ENCODE results near the gene ZNF282. TPM values are rescaled to one million over a fixed set of nuclear protein-coding genes. Genes with fewer than 3 reads are reported as not detected.

Gene ZNF282
- total and polyA plus RNA-seq, 9 of the 15 experiments (the other 6 are each of a cell fraction or from before 2014, with no cell fraction given) = 0.76 to 58.6 (median 17.4) TPM

DNA sequence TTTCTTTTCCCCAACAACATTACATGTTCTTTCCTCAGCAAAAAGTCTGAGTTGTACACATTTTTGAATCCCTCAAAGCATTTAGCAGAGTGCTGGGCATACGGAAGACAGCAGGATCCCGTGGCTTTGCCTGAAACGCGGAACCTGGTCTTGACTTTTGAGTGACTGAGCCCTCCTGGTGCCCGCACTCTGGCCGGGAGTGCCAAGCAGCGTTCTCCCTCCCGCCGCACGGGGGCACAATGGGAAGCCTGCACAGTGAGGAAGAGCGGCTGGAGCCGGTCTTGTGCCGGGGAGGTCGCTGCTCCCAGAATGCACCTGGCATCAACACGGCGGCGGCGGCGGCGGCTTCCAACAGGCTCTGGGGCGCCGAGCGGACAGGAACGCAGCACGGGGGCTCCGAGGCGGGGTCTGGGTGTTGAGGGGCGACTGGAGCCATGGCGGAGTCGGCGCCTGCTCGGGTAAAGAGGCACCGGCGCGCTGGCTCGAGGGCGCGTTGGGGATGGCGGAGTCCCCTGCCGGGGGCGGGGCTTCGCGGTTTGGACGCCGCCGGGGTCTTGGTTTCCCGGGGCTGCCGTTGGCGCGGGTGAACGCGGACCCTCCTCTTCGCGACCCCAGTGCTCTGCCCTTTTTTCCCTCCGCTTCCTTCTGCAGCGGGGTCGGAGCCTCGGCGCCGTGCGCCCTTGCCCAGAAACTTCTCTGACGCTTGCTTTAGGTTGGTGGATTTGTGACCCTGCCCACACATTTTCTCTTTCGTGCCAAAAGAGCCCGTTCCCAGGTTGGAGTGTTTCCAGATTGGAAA lies 44.2 kb downstream of the ZNF282 start, which contains the start of gene ZNF212 (continued):
- TF ChIP-seq, protein P1, sequence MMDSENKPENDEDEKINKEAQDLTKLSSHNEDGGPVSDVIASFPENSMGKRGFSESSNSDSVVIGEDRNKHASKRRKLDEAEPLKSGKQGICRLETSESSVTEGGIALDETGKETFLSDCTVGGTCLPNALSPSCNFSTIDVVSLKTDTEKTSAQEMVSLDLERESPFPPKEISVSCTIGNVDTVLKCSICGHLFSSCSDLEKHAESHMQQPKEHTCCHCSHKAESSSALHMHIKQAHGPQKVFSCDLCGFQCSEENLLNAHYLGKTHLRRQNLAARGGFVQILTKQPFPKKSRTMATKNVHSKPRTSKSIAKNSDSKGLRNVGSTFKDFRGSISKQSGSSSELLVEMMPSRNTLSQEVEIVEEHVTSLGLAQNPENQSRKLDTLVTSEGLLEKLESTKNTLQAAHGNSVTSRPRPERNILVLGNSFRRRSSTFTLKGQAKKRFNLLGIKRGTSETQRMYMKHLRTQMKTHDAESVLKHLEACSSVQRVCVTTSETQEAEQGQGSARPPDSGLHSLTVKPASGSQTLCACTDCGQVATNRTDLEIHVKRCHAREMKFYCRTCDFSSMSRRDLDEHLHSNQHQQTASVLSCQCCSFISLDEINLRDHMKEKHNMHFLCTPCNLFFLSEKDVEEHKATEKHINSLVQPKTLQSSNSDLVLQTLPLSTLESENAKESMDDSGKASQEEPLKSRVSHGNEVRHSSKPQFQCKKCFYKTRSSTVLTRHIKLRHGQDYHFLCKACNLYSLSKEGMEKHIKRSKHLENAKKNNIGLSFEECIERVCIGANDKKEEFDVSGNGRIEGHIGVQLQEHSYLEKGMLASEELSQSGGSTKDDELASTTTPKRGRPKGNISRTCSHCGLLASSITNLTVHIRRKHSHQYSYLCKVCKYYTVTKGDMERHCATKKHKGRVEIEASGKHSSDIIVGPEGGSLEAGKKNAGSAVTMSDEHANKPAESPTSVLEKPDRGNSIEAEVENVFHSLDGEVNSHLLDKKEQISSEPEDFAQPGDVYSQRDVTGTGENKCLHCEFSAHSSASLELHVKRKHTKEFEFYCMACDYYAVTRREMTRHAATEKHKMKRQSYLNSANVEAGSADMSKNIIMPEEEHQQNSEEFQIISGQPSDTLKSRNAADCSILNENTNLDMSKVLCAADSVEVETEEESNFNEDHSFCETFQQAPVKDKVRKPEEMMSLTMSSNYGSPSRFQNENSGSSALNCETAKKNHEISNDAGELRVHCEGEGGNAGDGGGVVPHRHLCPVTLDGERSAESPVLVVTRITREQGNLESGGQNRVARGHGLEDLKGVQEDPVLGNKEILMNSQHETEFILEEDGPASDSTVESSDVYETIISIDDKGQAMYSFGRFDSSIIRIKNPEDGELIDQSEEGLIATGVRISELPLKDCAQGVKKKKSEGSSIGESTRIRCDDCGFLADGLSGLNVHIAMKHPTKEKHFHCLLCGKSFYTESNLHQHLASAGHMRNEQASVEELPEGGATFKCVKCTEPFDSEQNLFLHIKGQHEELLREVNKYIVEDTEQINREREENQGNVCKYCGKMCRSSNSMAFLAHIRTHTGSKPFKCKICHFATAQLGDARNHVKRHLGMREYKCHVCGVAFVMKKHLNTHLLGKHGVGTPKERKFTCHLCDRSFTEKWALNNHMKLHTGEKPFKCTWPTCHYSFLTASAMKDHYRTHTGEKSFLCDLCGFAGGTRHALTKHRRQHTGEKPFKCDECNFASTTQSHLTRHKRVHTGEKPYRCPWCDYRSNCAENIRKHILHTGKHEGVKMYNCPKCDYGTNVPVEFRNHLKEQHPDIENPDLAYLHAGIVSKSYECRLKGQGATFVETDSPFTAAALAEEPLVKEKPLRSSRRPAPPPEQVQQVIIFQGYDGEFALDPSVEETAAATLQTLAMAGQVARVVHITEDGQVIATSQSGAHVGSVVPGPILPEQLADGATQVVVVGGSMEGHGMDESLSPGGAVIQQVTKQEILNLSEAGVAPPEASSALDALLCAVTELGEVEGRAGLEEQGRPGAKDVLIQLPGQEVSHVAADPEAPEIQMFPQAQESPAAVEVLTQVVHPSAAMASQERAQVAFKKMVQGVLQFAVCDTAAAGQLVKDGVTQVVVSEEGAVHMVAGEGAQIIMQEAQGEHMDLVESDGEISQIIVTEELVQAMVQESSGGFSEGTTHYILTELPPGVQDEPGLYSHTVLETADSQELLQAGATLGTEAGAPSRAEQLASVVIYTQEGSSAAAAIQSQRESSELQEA (IDR thresholded peaks at IDR 0.05; ENCODE audit: low read depth) = no peak
- TF ChIP-seq MXI1 (IDR thresholded peaks at IDR 0.05; ENCODE audit: low read depth, low read length) = 0 out of 2 replicates have a peak, but pooled peaks have one; percentile 31
- TF ChIP-seq ZNF133 (CRISPR knock-in tag; IDR thresholded peaks at IDR 0.05) = 0 out of 2 replicates have a peak, but pooled peaks have one; percentile 77
- no peak for TF ChIP-seq PTBP1 (IDR thresholded peaks at IDR 0.05; ENCODE audit: low read depth, low read length)
- TF ChIP-seq MCM3 (IDR thresholded peaks at IDR 0.05) = no peak
- TF ChIP-seq, protein P2, sequence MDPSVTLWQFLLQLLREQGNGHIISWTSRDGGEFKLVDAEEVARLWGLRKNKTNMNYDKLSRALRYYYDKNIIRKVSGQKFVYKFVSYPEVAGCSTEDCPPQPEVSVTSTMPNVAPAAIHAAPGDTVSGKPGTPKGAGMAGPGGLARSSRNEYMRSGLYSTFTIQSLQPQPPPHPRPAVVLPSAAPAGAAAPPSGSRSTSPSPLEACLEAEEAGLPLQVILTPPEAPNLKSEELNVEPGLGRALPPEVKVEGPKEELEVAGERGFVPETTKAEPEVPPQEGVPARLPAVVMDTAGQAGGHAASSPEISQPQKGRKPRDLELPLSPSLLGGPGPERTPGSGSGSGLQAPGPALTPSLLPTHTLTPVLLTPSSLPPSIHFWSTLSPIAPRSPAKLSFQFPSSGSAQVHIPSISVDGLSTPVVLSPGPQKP (CRISPR knock-in tag; IDR thresholded peaks at IDR 0.05) = no peak
- TF ChIP-seq KDM1A (IDR thresholded peaks at IDR 0.05) = no peak
- TF ChIP-seq, protein P3, sequence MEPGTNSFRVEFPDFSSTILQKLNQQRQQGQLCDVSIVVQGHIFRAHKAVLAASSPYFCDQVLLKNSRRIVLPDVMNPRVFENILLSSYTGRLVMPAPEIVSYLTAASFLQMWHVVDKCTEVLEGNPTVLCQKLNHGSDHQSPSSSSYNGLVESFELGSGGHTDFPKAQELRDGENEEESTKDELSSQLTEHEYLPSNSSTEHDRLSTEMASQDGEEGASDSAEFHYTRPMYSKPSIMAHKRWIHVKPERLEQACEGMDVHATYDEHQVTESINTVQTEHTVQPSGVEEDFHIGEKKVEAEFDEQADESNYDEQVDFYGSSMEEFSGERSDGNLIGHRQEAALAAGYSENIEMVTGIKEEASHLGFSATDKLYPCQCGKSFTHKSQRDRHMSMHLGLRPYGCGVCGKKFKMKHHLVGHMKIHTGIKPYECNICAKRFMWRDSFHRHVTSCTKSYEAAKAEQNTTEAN (CRISPR knock-in tag; IDR thresholded peaks at IDR 0.05) = no peak
- no peak for TF ChIP-seq CCAR2 (IDR thresholded peaks at IDR 0.05; ENCODE audit: low read depth, low read length)
- TF ChIP-seq ZNF316 (IDR thresholded peaks at IDR 0.05) = no peak
- TF ChIP-seq, protein P4, sequence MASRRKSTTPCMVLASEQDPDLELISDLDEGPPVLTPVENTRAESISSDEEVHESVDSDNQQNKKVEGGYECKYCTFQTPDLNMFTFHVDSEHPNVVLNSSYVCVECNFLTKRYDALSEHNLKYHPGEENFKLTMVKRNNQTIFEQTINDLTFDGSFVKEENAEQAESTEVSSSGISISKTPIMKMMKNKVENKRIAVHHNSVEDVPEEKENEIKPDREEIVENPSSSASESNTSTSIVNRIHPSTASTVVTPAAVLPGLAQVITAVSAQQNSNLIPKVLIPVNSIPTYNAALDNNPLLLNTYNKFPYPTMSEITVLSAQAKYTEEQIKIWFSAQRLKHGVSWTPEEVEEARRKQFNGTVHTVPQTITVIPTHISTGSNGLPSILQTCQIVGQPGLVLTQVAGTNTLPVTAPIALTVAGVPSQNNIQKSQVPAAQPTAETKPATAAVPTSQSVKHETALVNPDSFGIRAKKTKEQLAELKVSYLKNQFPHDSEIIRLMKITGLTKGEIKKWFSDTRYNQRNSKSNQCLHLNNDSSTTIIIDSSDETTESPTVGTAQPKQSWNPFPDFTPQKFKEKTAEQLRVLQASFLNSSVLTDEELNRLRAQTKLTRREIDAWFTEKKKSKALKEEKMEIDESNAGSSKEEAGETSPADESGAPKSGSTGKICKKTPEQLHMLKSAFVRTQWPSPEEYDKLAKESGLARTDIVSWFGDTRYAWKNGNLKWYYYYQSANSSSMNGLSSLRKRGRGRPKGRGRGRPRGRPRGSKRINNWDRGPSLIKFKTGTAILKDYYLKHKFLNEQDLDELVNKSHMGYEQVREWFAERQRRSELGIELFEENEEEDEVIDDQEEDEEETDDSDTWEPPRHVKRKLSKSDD (conservative IDR thresholded peaks at IDR 0.05; ENCODE audit: low read length) = 0 out of 2 replicates have a peak, but pooled peaks have one; percentile 68
- TF ChIP-seq JUN (IDR thresholded peaks at IDR 0.05; ENCODE audit: borderline replicate concordance, low read depth, low read length) = peak; percentile 69; the same call in 1 of the 2 replicates
- TF ChIP-seq JUN (CRISPR knock-in tag; IDR thresholded peaks at IDR 0.05; ENCODE audit: borderline replicate concordance) = no peak
- TF ChIP-seq HNRNPLL (IDR thresholded peaks at IDR 0.05; ENCODE audit: low read depth, low read length, poor library complexity, severe bottlenecking) = peak; percentile 37
- TF ChIP-seq ZNF551 (CRISPR knock-in tag; IDR thresholded peaks at IDR 0.05) = no peak
